NCI-H2107 treated with DMSO at 0.1 percent for 48 hours (cell line): ENCODE measurements around the gene IL17D.

Experiments used
- DNase-seq: peaks from one replicate; lab custom pipeline; 2025; ENCODE audit not compliant: unreplicated experiment; lab: John Stamatoyannopoulos, UW

Gene IL17D

GRCh38 chr13:20689291-20689690 is 14.2 kb upstream of the IL17D start:
- no peak for DNase-seq

- no peak for DNase-seq
Measured at GRCh38 chr13:20691616-20692015, 11.9 kb upstream of the IL17D start.

GRCh38 chr13:20696073-20696472 is 7.4 kb upstream of the IL17D start:
- no peak for DNase-seq

GRCh38 chr13:20699715-20700114 is 3.8 kb upstream of the IL17D start:
- no peak for DNase-seq

GRCh38 chr13:20700288-20700687 is 3.2 kb upstream of the IL17D start:
- no peak for DNase-seq

GRCh38 chr13:20701461-20701860 is 2.0 kb upstream of the IL17D start:
- no peak for DNase-seq

GRCh38 chr13:20702530-20702914 is 977 bp upstream of the IL17D start:
- no peak for DNase-seq

GRCh38 chr13:20703780-20704458 is 420 bp downstream of the IL17D start:
- no peak for DNase-seq

- no peak for DNase-seq
Measured at GRCh38 chr13:20704459-20705069, 1.1 kb downstream of the IL17D start.

- no peak for DNase-seq
Measured at GRCh38 chr13:20706661-20707060, 3.2 kb downstream of the IL17D start.

- DNase-seq: no peak
Measured at GRCh38 chr13:20708216-20708615, 4.7 kb downstream of the IL17D start.

- no peak for DNase-seq
Measured at GRCh38 chr13:20709369-20709768, 5.9 kb downstream of the IL17D start.

GRCh38 chr13:20709782-20710181 is 6.3 kb downstream of the IL17D start:
- no peak for DNase-seq

GRCh38 chr13:20711301-20712044 is 8.0 kb downstream of the IL17D start:
- no peak for DNase-seq

GRCh38 chr13:20713014-20713376 is 9.5 kb downstream of the IL17D start:
- no peak for DNase-seq

- no peak for DNase-seq
Measured at GRCh38 chr13:20713751-20714150, 10.3 kb downstream of the IL17D start.

- no peak for DNase-seq
Measured at GRCh38 chr13:20714161-20714560, 10.7 kb downstream of the IL17D start.

- no peak for DNase-seq
Measured at GRCh38 chr13:20714563-20715329, 11.2 kb downstream of the IL17D start.

- DNase-seq: no peak
Measured at GRCh38 chr13:20715330-20715712, 11.8 kb downstream of the IL17D start.

GRCh38 chr13:20716951-20717350 is 13.5 kb downstream of the IL17D start:
- peak; percentile 48 for DNase-seq
